Measurements from ENCODE around the gene SRRM2.

SRRM2 gene

DNA sequence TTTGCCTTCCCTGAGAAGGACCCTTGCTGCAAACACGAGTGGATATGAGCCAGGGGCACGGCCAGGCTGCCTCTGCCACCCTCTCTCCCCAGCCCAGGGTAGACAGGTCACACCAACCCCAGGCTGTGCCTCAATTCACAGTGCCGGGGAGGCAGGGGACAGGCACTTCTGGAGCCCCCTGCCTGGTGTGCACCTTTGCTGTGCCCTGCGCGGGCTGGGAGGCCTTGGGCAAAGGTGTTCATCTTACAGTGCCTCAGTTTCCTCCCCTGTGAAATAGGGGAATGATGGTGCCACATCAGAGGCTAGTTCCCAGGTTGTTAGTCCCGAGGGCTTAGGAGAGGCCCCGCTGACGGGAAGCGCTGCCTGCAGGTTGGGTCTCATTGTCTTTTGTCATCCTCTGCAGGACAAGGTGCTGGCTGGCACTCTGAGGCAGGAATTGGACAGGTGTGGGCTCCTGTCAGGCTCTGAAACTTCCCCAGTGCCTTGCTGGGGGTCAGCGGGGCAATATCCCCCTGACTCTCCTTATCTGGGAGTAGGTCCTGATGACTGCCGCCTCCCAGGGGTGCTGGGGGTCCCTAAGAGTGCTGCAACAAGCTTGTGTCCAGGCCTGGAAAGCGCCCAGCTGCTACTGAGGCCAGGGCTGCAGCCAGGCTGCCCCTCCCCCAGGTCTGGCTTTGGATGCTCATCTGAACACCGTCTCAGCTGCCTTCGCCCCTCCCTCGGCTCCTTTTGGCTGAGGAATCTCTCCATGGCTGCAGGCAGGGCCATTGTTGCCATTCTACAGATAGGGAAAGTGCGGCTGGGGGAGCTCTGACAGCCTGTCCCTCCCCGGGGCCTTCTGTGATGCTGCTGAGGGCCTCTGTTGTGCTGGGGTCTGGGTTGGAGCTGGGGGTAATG lies 67.7 kb downstream of the SRRM2 start:
- DNase-seq (ENCODE audit: low read depth in 2 of 2), result no peak
- no peak overlapping the region for H3K4me3 ChIP-seq (replicated peaks in 1 of 2; ENCODE audit: low read depth in 2 of 2, low read length in 2 of 2)
- no peak for TF ChIP-seq CTCF (IDR thresholded peaks at IDR 0.05; ENCODE audit: low read depth, low read length)
